H1 (cell line): ENCODE results near the gene MSI2. TPM values are rescaled to one million over a fixed set of nuclear protein-coding genes. Genes with fewer than 3 reads are reported as not detected.

Source experiments
- CTCF ChIA-PET: fragments of 300-600 bp; sonication (Branson Sonifier 250); formaldehyde crosslinking; loops from one replicate; lab custom pipeline; 2021; ENCODE audit not compliant: partially characterized antibody; lab: Charles Lee
- POLR2A ChIA-PET: fragments of 300-600 bp; sonication (Branson Sonifier 250); formaldehyde crosslinking; loops from one replicate; lab custom pipeline; 2021; ENCODE audit warnings: inconsistent platforms; ENCODE audit not compliant: partially characterized antibody; lab: Charles Lee
- DNase-seq, 2 experiments: peaks; one replicate each; pipeline versions ENCODE4 v3.0.0 to v3.0.0-alpha.2; 2010 to 2022; ENCODE audit warnings: low spot score in 2 of 2, low read depth in 1 of 2, mixed read lengths in 1 of 2
- FAIRE-seq: peaks from 2 replicates; lab custom pipeline; 2011; peaks lifted over from hg19 to GRCh38; lab: Jason Lieb, UNC
- H2AFZ ChIP-seq: 2 replicates; pipeline ENCODE4 v1.8.1; 2012; ENCODE audit warnings: low read length, inconsistent platforms
- H2AK5ac ChIP-seq: 2 replicates; pipeline ENCODE4 v1.6.1; 2013; ENCODE audit warnings: low read depth, low read length
- H2BK120ac ChIP-seq: replicated peaks from 2 replicates; pipeline ENCODE3; 2013; ENCODE audit warnings: low read depth, low read length, inconsistent platforms
- H2BK12ac ChIP-seq: 2 replicates; pipeline ENCODE4 v1.6.1; 2013; ENCODE audit warnings: low read depth, low read length
- H2BK15ac ChIP-seq: 2 replicates; pipeline ENCODE4 v1.6.1; 2013; ENCODE audit warnings: low read length
- H2BK20ac ChIP-seq: 2 replicates; pipeline ENCODE4 v1.6.1; 2013; ENCODE audit warnings: low read length
- H2BK5ac ChIP-seq: 2 replicates; pipeline ENCODE4 v1.6.1; 2013; ENCODE audit warnings: low read depth, low read length
- H3K14ac ChIP-seq: 2 replicates; pipeline ENCODE4 v1.6.1; 2013; ENCODE audit warnings: inconsistent platforms; ENCODE audit not compliant: insufficient read length
- H3K18ac ChIP-seq: 2 replicates; pipeline ENCODE4 v1.6.1; 2013; ENCODE audit warnings: low read length; ENCODE audit errors: extremely low read depth
- H3K23ac ChIP-seq: 2 replicates; pipeline ENCODE4 v1.6.1; 2013; ENCODE audit warnings: inconsistent platforms; ENCODE audit not compliant: insufficient read length
- H3K23me2 ChIP-seq: 2 replicates; pipeline ENCODE4 v1.6.1; 2013; ENCODE audit warnings: low read depth, low read length
- H3K27ac ChIP-seq: 2 replicates; pipeline ENCODE4 v1.6.1; 2011; ENCODE audit warnings: low read depth, low read length, inconsistent platforms
- H3K27me3 ChIP-seq, 4 experiments: replicated peaks in 1 of 4; 1 replicate in 1 of 4; 2 replicates in 3 of 4; pipeline versions ENCODE4 v1.6.1 to v1.8.1; 2011 to 2013; ENCODE audit warnings: low read length in 3 of 4, mild to moderate bottlenecking in 3 of 4, inconsistent platforms in 2 of 4, mixed read lengths in 2 of 4, moderate library complexity in 1 of 4; ENCODE audit not compliant: control insufficient read depth in 3 of 4, insufficient read depth in 3 of 4; ENCODE audit errors: extremely low read depth in 1 of 4
- H3K36me3 ChIP-seq, 4 experiments: 2 replicates each; pipeline versions ENCODE4 v1.6.1 to v1.8.1; 2011 to 2013; ENCODE audit warnings: mild to moderate bottlenecking in 4 of 4, low read length in 3 of 4, moderate library complexity in 2 of 4, control low read depth in 1 of 4, inconsistent platforms in 1 of 4; ENCODE audit not compliant: insufficient read depth in 4 of 4, control insufficient read depth in 2 of 4
- H3K4ac ChIP-seq: replicated peaks from 2 replicates; pipeline ENCODE3; 2013; ENCODE audit warnings: low read length, low read depth, mixed read lengths, inconsistent platforms; ENCODE audit not compliant: insufficient read length
- H3K4me1 ChIP-seq, 4 experiments: replicated peaks in 1 of 4; 1 replicate in 1 of 4; 2 replicates in 3 of 4; pipeline versions ENCODE4 v1.6.1 to v1.8.1; 2011 to 2013; ENCODE audit warnings: low read length in 3 of 4, inconsistent platforms in 2 of 4, mixed read lengths in 1 of 4; ENCODE audit not compliant: insufficient read depth in 4 of 4, control insufficient read depth in 3 of 4
- H3K4me2 ChIP-seq, 2 experiments: 2 replicates each; pipeline versions ENCODE4 v1.6.1 to v1.8.1; 2011 to 2013; ENCODE audit warnings: low read depth in 2 of 2, low read length in 2 of 2, control low read depth in 1 of 2, inconsistent platforms in 1 of 2, mild to moderate bottlenecking in 1 of 2; ENCODE audit not compliant: insufficient read depth in 1 of 2
- H3K4me3 ChIP-seq, 4 experiments: fragments of 200-600, 300-600 bp in 1 of 4; sonication (generic), shearing (Covaris generic), sonication (Bioruptor Twin) in 1 of 4; 2 replicates each; pipeline versions ENCODE4 v1.5.1 to v1.8.1; 2011 to 2016; ENCODE audit warnings: low read length in 4 of 4, low read depth in 3 of 4, control low read depth in 2 of 4, inconsistent platforms in 2 of 4, mild to moderate bottlenecking in 2 of 4, mixed read lengths in 1 of 4, moderate library complexity in 1 of 4; ENCODE audit not compliant: insufficient read depth in 2 of 4; ENCODE audit errors: extremely low read depth in 1 of 4
- H3K56ac ChIP-seq: replicated peaks from 2 replicates; pipeline ENCODE3; 2013; ENCODE audit warnings: low read depth, mild to moderate bottlenecking, mixed read lengths, low read length, inconsistent platforms; ENCODE audit not compliant: insufficient read length
- H3K79me1 ChIP-seq: 2 replicates; pipeline ENCODE4 v1.6.1; 2013; ENCODE audit warnings: low read depth, low read length, control low read depth
- H3K79me2 ChIP-seq, 2 experiments: 2 replicates each; pipeline versions ENCODE4 v1.6.1 to v1.8.1; 2012 to 2013; ENCODE audit warnings: low read length in 2 of 2, mild to moderate bottlenecking in 2 of 2, inconsistent platforms in 1 of 2; ENCODE audit not compliant: insufficient read depth in 2 of 2, control insufficient read depth in 1 of 2
- H3K9ac ChIP-seq, 4 experiments: replicated peaks in 1 of 4; 1 replicate in 1 of 4; 2 replicates in 3 of 4; pipeline versions ENCODE4 v1.6.1 to v1.8.1; 2011 to 2013; ENCODE audit warnings: low read depth in 3 of 4, low read length in 3 of 4, control low read depth in 2 of 4, mild to moderate bottlenecking in 2 of 4, moderate library complexity in 2 of 4, inconsistent platforms in 1 of 4; ENCODE audit errors: extremely low read depth in 1 of 4
- H3K9me3 ChIP-seq, 2 experiments: 2 replicates each; pipeline versions ENCODE4 v1.6.1 to v1.8.1; 2012 to 2013; ENCODE audit warnings: mild to moderate bottlenecking in 2 of 2, moderate library complexity in 2 of 2, control low read depth in 1 of 2, inconsistent platforms in 1 of 2, low read depth in 1 of 2, low read length in 1 of 2, mixed read lengths in 1 of 2; ENCODE audit not compliant: insufficient read depth in 2 of 2
- H4K20me1 ChIP-seq, 2 experiments: replicated peaks in 1 of 2; 2 replicates each; pipeline versions ENCODE3 to v1.8.1; 2011 to 2013; ENCODE audit warnings: inconsistent platforms in 2 of 2, low read length in 2 of 2, mild to moderate bottlenecking in 1 of 2; ENCODE audit not compliant: insufficient read depth in 2 of 2, control insufficient read depth in 1 of 2
- H4K5ac ChIP-seq: 2 replicates; pipeline ENCODE4 v1.6.1; 2013; ENCODE audit warnings: low read length, low read depth, mixed read lengths, inconsistent platforms; ENCODE audit not compliant: insufficient read length
- H4K8ac ChIP-seq: 2 replicates; pipeline ENCODE4 v1.8.0; 2013; ENCODE audit warnings: mild to moderate bottlenecking, moderate library complexity, low read length, inconsistent platforms; ENCODE audit not compliant: insufficient read depth; ENCODE audit errors: extremely low read depth
- H4K91ac ChIP-seq: replicated peaks from 2 replicates; pipeline ENCODE3; 2013; ENCODE audit warnings: low read length, mixed read lengths, inconsistent platforms; ENCODE audit not compliant: insufficient read length
- BRCA1 ChIP-seq: IDR thresholded peaks from 2 replicates; pipeline ENCODE4 v1.6.1; 2012; ENCODE audit warnings: low read depth, low read length, improper control_type of control experiment
- CEBPB ChIP-seq: IDR thresholded peaks from 2 replicates; pipeline ENCODE4 v1.6.1; 2012; ENCODE audit warnings: low read depth, low read length
- CTCF ChIP-seq, 3 experiments: IDR thresholded peaks; 1 replicate in 2 of 3; 2 replicates in 1 of 3; pipeline versions ENCODE4 v1.5.1 to v1.6.1; 2011; ENCODE audit warnings: low read length in 3 of 3, mild to moderate bottlenecking in 3 of 3, inconsistent platforms in 2 of 3, low read depth in 1 of 3, moderate library complexity in 1 of 3; ENCODE audit not compliant: insufficient read depth in 1 of 3; ENCODE audit errors: control extremely low read depth in 1 of 3
- KDM4A ChIP-seq: IDR thresholded peaks from one replicate; pipeline ENCODE4 v1.7.1; 2012; ENCODE audit warnings: low read depth, mild to moderate bottlenecking, moderate library complexity, low read length, inconsistent platforms; ENCODE audit not compliant: severe bottlenecking
- KDM5A ChIP-seq: fragments of 200-600 bp; IDR thresholded peaks from 2 replicates; pipeline ENCODE4 v1.7.1; 2012; ENCODE audit warnings: mild to moderate bottlenecking, low read length, inconsistent platforms, mixed read lengths
- RAD21 ChIP-seq, 2 experiments: IDR thresholded peaks in 1 of 2; conservative IDR thresholded peaks in 1 of 2; 2 replicates each; pipeline ENCODE4 v1.6.1; 2011; ENCODE audit warnings: low read depth in 2 of 2, low read length in 2 of 2, improper control_type of control experiment in 1 of 2, inconsistent platforms in 1 of 2, mild to moderate bottlenecking in 1 of 2, moderate library complexity in 1 of 2
- SAP30 ChIP-seq: fragments of 300-600 bp; sonication (generic); IDR thresholded peaks from 2 replicates; pipeline ENCODE4 v1.7.1; 2012; ENCODE audit warnings: low read length, moderate library complexity, mild to moderate bottlenecking, inconsistent platforms; ENCODE audit not compliant: insufficient read depth, insufficient replicate concordance
- YY1 ChIP-seq: IDR thresholded peaks from 2 replicates; pipeline ENCODE4 v1.6.1; 2011; ENCODE audit warnings: low read depth, mild to moderate bottlenecking, low read length
- WGBS, 2 experiments: shearing (Covaris generic) in 1 of 2; methylation state at CpG; one replicate each; pipeline versions ENCODE4 v1.1.6 to v1.1.7; 2013 to 2015; ENCODE audit warnings: low lambda C conversion rate in 2 of 2, mixed read lengths in 2 of 2, inconsistent platforms in 1 of 2, low coverage in 1 of 2, missing lambda C conversion rate in 1 of 2; ENCODE audit not compliant: insufficient replicate concordance in 2 of 2, insufficient coverage in 1 of 2, insufficient read length in 1 of 2; ENCODE audit errors: extremely low coverage in 1 of 2, missing lambda C conversion rate in 1 of 2; 5-methylcytosine and 5-hydroxymethylcytosine counted together
- polyA plus RNA-seq, 7 experiments: library from polyadenylated mRNA; depleted of rRNA in 3 of 7; stranded (reverse) in 5 of 7; unstranded in 2 of 7; fragments of >200 nt in 5 of 7; fragments of 200-250 nt in 2 of 7; gene quantifications; 1 replicate in 5 of 7; 2 replicates in 1 of 7; 4 replicates in 1 of 7; pipeline versions ENCODE4 v1.2.1 to v1.2.3, GENCODE V29; 2011 to 2013; ENCODE audit warnings: missing spikeins in 2 of 7, mixed read lengths in 2 of 7
- total RNA-seq: library from RNA; stranded (reverse); fragmentation: NEBNext Ultra II Directional; extraction: Animal tissue kit (Norgen Biotek cat#: 25700); gene quantifications from 2 replicates; pipeline ENCODE4 v1.2.1, GENCODE V29; 2021

Gene MSI2
- total and polyA plus RNA-seq, 2 of the 8 experiments (the other 6 are each of a cell fraction or from before 2014, with no cell fraction given) = 36.7 to 80.6 TPM

DNA sequence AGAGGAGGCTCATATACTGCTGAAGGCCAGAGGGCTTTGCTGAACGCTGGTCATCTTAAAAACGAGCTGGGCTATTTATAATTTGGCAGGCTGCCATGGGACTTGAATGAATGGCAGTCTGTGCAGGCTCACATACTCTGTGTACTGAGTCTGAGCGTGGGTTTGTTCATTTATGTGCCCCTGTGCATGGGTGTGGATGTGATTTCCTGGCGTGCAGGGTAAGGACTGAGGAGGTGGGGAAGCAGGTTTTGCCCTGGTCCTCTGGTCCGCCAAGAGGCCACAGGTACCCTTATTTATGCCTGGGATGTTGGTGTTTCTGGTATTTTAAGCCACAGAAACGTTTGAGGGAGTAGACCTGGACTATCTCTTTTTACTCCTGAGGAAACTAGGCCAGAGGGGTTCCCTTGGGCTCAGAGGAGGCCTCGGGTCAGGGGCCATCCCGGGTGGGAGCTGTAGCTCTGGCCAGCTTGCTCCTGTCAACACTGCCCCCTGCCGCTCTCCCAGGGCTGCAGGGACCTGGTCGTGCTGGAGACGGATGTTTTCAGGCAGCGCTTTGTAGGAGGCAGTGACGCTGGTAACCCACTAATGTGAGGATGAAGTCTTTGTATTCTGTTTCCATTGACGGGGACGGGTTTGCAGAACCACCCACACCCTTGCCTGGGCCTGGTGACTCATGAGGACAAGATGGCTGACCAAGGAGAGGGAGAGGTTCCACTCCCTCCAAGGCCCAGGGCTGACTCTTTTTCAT, 184.4 kb downstream of the MSI2 start:
- no peaks in the 10 kb centered on the region; the same call in 1 of the 2 replicates for H3K79me1 ChIP-seq
- H3K4me1 ChIP-seq = peaks cover 4 to 24% (median 9%) of the 10 kb centered on the region in 4 experiments
- H3K79me2 ChIP-seq = peaks cover 0 to 17% of the 10 kb centered on the region in 2 experiments; a peak in 2 of 4 replicates
- no peak overlapping the region for H3K23ac ChIP-seq
- no peaks in the 10 kb centered on the region for H3K9me3 ChIP-seq
- ChIA-PET CTCF (interaction anchor here (0.6 to 4.9 kb wide), 48 partner anchors 8 to 393 kb away, joined by 3 to 34 read pairs (median 4); no protein-coding TSS in a partner anchor), POLR2A (interaction anchor here (1.0 to 1.5 kb wide), 2 partner anchors 12 to 108 kb away, joined by 3 to 4 read pairs; no protein-coding TSS in a partner anchor)
- no peak overlapping the region for H3K56ac ChIP-seq
- H4K8ac ChIP-seq = no peak overlapping the region
- H4K91ac ChIP-seq = peak overlapping the region; percentile 46
- 0 out of 2 replicates have a peak overlapping the region, but pooled peaks have one; percentile 18 for H2BK12ac ChIP-seq
- H3K9ac ChIP-seq = no peak overlapping the region
- H2BK15ac ChIP-seq = 0 out of 2 replicates have a peak overlapping the region, but pooled peaks have one; percentile 47
- no peaks in the 10 kb centered on the region; the same call in 1 of the 2 replicates for H3K23me2 ChIP-seq
- 0 out of 2 replicates have a peak overlapping the region, but pooled peaks have one; percentile 2 for H2BK20ac ChIP-seq
- H3K18ac ChIP-seq = peak overlapping the region; percentile 63
- H3K36me3 ChIP-seq = no peaks in the 10 kb centered on the region
- WGBS, 2 experiments = 63% methylated on average over 15 of the region's 15 CpGs; no CpG with 5 or more reads in 1 of the 2 experiments
- peak; percentile 21 to 82 for DNase-seq
- H2AFZ ChIP-seq = no peak overlapping the region
- no peak overlapping the region for H4K5ac ChIP-seq
- H3K14ac ChIP-seq = no peak overlapping the region
- no peak for FAIRE-seq
- no peaks in the 10 kb centered on the region for H3K27me3 ChIP-seq
- no peak overlapping the region for H2BK120ac ChIP-seq
- H3K4me3 ChIP-seq = no peak overlapping the region
- peaks cover 4 to 5% of the 10 kb centered on the region in 2 experiments for H4K20me1 ChIP-seq
- peak overlapping the region; percentile 5 to 15; a peak in 1 of 4 replicates for H3K4me2 ChIP-seq
- no peak overlapping the region for H2AK5ac ChIP-seq
- peak overlapping the region; percentile 54; the same call in 1 of the 2 replicates for H2BK5ac ChIP-seq
- no peak overlapping the region for H3K4ac ChIP-seq
- H3K27ac ChIP-seq = 0 out of 2 replicates have a peak overlapping the region, but pooled peaks have one; percentile 4
- TF ChIP-seq CTCF (IDR thresholded peaks at IDR 0.05; ENCODE audit: control extremely low read depth in 1 of 3, insufficient read depth in 1 of 3, low read depth in 1 of 3, low read length in 3 of 3) (peak; percentile 64 to 68 (median 67)), YY1 (peak; percentile 68; the same call in 1 of the 2 replicates), BRCA1 (no peak), KDM4A (no peak), CEBPB (no peak), SAP30 (no peak), KDM5A (no peak), RAD21 (IDR thresholded peaks at IDR 0.05 in 1 of 2, conservative IDR thresholded peaks at IDR 0.05 in 1 of 2; ENCODE audit: low read depth in 2 of 2, low read length in 2 of 2) (peak; percentile 60 to 75)
